GM18873 (cell line): ENCODE results near the gene CRISPLD2.
"Not testable (repeated sequence)": the region's sequence is repeated elsewhere in the genome, so short reads cannot be mapped to it uniquely, and the experiment has no call there.

Source experiments
- ATAC-seq: cut with Tn5 transposase; IDR thresholded peaks from one replicate; pipeline ENCODE4 v1.9.1; 2021; ENCODE audit warnings: mild to moderate bottlenecking, moderate library complexity, moderate number of reproducible peaks; ENCODE audit not compliant: unreplicated experiment, low FRiP score

The CRISPLD2 gene

DNA sequence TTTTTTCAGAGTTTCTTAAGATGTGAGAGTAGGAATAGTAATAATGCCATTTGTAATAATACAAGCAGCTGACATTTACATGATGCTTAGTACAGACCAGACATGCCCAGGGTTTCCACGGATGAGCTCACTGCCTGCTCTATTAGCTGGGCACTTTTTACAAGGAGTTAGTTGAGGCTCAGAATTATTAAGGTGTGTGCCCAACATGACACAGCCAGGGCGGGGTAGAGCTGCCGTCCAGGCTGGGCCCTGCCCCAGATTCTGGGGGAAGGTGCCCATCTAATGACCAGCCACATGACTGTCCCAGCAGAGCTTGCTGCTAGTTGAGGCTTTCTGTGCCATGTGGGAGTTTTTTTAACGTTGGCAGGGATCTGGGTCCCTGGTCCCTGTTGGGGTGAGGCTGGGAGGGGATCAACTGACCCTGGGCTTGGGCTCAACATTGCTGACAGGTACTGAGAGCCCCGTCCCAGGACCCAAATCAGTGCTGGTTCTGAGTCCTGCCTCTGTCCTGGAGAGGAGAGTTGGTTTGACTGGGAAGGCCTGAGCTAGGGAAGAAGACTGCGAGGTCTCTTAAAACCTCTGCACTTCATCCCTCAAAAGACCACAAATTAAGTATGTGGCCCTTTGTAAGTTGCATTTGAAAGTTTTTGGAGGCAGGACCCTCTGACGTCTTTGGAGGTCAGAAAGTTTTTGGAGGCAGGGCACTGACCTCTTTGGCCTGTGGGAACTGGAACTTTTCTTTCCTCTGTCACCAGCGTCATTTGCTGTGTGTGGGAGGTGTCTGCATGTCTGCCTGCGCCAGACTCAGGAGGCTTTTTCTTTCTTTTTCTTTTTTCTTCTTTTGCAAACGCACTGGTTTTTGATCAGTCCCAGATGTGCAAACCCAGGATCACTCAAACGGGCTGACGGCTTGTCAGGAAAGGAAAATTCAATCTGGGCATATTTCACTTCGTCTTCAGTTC is 2.2 kb downstream of the CRISPLD2 start:
- ATAC-seq = no peak

DNA sequence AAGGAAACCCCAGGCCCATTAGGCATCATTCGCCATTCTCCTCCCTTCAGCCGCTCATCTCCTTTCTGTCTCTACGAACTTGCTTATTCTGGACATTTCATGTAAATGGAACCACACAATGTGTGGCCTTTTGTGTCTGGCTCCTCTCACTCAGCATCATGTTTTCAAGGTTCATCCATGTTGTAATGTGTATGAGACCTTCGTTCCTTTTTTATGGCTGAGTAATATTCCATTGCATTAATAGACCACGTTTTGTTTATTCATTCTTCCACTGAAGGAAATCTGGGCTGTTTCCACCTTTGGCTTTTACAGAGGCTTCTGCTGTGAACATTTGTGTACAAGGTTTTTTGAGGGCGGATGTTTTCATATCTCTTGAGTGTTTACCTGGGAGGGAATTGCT is 3.2 kb downstream of the CRISPLD2 start:
- ATAC-seq = no peak

DNA sequence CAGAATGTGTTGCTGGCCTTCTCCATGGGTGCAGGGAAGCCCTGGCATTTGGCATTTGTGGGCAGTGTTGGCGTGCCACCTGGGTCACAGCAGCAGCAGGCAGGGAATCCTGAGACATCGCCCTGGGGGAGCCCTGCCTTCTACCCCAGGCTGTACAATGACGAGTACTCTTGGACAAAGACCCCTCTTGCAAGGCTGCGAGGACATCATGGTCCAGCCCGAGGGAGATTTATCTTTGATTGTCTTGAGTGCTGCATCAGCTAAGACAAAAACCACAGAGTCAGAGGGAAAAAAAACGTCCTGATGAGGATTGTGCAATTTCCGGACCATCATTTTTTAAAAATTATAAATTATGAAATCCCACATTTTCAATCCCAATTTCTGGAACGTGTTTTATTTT is 3.7 kb downstream of the CRISPLD2 start:
- ATAC-seq = no peak

DNA sequence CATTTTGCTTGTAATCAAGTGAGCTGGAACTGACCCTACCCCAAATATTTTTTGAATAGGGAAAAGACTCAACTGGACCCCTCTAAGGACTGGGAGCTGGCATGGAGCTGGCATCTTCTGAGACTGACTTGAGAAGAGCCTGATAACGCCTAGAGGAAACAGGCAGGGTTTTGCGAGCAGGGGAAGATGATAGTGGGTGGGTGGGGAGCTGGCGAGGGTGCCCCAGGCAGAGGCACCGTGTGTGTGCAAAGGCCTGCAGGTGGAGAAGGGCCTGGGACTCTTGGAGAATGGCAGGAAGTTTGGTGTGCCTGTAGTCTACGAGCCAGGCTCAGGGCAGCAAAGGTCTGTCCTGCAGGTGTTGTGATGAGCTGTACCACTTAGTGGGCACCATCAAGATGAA is 4.1 kb downstream of the CRISPLD2 start:
- no peak for ATAC-seq

DNA sequence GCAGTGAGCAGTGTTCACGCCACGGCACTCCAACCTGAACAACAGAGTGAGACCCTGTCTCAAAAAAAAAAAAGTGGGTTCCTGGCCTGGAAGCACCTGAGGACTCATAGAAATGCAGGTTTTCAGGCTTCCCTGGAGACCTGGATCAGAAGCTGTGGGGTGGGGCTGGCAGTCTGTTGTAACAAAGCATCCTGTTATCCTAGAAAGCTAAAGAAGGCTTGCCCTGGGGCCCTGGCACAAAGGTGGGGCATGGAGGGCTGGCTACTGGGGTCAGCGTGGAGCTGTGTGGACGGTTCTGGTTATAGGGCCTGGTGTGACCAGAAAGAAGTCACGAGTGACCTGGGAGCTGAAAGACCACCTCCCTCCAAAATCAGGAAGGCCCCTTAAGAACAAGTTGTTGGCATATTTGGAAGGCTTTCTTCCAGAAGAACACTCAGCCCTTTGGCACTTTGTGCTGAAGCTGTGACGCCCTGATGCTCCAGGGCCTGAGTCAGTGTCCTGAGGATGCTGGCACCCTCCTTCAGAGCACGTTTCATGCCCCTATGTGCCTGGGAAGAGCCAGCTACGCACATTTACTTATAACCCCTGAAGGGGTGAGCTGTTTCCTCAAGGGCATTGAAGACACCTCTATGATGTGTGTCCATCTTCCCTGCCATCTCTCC is 6.2 kb downstream of the CRISPLD2 start:
- no peak for ATAC-seq

DNA sequence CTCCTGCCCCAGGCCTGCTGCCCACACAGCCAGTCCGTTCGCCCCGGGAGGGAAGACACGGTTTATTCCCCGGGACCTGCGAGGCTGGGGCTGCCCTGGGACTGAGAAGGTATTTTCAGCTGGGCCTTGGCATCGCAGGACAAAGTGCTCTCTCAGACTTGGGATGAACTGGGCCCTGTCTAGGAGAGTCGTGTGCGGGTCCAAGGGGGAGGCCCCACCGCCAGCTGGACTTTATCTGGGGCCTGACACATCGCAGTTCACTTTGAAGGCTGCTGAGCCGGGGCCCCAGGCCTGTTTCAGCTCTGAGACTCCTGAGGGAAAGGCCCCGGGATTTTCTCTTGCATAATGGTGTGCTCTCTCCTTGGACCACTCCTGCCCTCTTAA is 6.8 kb downstream of the CRISPLD2 start:
- ATAC-seq = no peak

DNA sequence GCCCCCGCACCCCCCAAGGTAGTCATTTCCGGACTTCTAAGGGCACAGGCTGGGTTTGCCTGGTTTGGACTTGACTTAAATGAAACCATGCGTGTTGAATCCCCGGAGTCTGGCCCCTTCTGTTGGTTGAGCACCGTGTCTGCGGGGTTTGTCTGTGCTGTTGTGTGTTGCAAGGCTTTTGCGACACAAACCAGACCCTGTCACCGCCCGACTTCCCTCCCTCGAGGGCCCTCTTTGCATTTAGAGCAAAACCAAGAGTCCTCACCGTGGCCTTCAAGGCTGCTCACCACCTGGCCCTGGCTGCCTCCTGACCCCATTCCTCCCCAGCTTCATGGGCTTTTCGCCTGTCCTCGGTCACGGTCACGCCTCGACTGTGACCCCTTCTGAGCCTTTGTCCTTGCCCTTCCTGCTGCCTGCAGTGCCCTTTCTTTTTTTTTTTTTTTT is 7.4 kb downstream of the CRISPLD2 start:
- ATAC-seq = no peak

DNA sequence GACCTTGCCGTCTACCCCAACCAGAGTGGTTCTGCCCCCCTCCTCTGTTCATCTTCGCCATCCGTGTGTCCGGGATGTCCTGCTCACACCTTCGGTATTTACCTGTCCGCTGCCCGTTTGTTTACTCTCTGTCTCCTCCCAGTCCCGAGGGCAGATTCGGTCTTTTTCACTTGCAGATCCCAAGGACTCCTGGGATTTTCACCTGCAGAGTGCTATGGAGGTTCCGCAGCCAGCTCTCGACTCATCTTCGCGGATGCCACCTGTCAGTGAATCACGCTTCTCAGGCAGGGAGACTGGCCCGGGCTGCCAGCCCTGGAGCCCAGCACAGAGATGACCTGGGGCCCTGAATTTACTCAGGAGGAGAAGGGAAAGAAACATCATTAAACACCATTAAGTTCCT is 8.1 kb downstream of the CRISPLD2 start:
- ATAC-seq = no peak

DNA sequence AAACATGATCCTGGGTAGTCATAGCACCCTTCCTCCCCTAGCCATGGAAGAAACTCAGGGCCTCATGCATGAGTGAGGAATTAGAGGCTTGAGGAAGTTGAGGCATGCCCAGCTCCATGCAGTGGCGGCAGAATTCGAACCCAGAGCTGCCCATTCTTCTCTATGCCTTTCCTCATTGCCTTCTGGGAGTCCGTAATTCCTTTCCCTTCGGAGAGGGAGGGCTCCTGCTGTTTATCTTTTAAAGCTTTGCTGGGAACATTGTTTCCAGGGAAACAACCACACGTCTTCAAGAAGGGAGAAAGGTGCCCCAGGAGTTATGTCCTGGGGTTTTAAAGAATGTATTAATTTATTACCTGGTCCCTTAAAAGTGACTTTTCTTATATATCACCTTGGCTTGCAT is 8.5 kb downstream of the CRISPLD2 start:
- ATAC-seq = no peak

DNA sequence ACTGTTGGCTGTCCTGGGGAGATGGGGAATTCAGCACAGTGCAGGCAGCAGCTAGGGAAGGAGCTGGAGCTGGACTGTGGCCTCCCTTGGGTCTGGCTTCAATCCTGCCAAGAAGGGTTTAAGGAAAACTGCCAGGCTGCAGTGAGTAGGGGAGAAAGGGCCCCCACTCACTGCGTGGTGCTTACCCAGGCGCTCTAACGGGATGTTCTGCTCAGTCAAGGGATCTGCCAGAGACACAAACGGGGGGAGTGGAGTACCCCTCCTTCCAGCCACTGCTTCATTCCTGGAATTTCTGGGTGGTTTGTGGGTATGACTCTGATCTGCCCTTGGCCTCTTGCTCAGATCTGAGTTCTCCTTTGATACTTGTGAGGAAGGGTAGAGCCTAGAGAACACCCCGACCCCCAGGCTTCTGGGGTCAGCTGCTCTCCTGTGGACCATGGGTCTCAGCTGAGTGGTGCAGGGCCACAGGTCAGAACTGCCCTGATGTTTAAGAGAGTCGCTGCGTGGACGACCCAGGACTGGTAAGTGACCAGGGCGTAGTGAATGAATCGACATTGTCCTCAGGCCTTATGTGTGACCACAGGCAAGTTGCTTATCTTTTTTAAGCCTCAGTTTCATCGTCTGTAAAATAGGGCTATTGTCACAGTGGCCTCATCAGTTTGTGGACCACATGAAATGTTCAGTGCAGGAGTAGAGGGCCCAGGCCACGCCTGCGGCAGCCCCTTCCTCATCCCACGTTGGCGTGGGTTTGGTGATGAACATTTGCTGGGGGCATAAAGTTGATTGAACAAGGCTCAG is 9.6 kb downstream of the CRISPLD2 start:
- ATAC-seq = no peak

DNA sequence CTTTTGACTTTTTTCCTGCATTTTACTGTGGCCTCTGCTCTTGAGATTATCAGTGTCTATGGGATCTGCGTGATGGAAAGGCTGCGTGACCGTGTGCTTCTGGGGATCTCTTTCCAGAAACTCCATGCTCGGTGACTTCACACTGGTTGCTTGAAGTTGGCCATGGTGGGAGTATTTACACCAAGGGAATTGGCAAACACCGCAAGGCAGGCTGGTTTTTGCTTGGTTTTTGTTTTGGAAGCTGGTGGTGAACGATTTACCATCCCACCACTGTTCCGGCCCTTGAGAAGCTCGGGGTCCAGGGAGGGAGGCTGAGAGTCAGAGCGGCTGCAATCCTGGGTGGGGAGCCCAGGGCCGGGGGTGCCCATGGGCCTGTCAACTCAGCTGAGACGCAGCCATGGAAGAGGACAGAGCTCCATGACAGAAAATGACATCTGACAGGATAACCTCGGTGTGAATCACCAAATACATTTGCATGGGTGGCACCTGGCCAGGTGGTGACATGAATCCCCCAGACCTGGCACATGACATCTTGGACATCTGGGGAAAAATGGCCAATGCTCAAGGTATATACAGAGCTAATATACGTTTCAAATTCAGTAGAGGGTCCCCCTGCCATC is 11.1 kb downstream of the CRISPLD2 start:
- ATAC-seq = no peak

DNA sequence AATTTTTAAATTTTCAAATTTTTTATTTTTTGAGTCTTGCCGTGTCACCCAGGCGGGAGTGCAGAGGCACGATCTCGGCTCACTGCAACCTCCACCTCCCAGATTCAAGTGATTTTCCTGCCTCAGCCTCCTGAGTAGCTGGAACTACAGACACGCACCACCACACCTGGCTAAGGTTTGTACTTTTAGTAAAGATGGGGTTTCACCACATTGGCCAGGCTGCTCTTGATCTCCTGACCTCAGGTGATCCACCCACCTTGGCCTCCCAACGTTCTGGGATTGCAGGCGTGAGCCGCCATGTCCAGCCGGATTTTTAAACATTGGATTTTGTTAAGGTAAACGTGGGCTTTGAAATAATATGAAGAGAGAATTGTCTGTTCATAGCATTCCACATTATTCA is 11.9 kb downstream of the CRISPLD2 start:
- ATAC-seq = not testable (repeated sequence)

DNA sequence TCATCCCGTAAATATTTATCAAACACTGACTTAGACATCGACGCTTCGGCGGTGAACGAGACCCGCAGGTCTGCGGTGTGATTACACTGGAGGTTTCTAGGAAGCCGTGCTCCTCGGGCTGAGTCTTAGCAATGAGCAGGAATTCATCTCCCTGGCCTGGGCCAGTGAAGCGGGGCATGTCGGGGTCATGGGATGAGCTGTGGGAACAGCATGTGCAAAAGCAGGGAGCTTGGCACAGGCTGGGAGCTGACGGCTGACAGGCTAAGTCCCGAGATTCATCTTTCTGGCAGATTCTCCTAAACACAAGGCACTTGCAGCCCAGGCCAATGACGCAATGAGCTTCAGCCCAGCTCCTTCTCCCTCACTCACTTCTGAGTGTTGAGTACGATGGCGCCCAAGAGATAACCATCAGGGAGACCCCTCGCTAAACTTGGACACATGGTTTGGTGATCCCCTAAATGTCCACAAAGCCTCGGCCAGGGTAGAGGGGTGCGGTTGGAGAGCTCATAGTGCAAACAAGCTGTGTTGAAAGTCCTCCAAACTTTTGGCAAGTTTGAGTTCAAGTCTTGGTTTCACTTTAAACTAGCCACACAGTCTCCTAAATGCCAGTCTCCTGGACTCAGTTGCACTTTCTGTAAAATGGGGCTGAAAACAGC is 12.8 kb downstream of the CRISPLD2 start:
- no peak for ATAC-seq

DNA sequence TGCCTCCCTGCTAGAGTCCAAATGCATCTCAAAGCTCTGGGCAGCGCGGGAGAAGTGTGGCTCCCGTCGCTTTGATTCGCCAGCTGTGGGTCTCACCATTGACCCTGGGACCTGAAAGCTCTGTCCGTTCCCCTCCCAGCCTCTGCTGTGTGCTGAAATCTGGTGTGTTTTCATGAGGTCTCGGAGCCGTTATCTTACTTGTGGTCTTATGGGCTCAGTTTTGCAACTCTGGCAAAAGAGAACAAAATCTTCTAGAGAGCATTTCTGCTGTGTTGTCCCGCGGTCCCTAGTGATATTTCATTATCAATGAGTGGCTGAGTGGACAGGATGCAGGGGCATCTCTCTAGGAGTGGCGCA is 13.3 kb downstream of the CRISPLD2 start:
- no peak for ATAC-seq

DNA sequence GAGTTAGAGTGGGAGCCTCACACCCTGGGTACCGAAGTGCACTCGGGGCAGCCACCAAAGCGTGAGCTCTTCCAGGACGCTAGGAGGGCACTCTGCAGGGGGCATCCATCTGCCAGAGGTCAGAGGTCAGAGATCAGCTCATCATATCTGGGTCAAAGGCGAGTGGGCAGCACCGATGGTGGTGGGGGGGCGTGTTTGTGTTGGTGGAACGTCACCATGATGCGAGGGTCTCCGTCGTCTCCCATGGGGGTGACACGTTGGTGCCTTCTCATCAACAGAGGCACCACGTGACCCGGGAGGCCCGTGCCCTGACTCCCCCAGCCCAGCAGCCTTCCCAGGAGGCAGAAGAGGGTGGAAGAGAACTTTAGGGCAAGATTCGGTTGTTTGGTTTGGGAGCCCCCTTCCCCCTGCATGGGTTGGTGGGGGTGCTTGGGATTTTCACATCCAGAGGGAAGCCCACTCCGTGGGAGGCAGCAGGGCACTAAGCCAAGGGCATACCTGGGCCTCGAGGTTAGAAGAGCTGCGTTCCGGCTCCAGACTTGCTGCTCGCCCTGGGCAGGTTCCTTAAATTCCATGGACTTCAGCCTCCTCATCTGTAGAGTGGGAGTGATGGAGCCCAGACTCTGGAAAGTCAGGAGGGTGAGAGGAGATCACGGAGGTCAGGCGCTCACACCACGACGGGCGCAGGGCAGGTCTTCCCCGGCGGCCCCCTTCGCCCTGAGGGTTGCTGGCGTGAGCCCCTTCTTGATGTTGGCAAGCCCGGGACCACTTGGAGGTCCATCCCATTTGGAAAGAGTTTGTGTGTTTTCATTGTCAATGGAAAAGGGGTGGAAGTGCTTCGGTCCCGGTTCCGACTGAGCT is 14.0 kb downstream of the CRISPLD2 start:
- no peak for ATAC-seq

DNA sequence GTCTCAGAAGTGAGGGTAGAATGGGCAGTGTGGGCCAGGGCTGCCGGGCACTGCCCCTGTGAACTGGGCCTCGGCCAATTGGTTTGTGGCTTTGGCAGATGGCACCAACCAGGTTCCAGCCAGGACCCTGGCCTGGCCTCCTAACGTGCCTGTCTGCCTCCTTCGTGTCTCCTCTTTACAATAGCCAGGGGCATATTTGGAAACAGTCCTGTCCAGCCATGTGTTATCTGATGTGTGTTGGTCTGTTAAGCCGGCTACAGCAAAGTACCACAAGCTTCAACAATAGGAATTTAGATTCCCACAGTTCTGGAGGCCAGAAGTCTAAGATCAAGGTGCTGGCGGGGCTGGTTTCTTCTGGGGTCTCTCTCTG is 14.6 kb downstream of the CRISPLD2 start:
- ATAC-seq = no peak

DNA sequence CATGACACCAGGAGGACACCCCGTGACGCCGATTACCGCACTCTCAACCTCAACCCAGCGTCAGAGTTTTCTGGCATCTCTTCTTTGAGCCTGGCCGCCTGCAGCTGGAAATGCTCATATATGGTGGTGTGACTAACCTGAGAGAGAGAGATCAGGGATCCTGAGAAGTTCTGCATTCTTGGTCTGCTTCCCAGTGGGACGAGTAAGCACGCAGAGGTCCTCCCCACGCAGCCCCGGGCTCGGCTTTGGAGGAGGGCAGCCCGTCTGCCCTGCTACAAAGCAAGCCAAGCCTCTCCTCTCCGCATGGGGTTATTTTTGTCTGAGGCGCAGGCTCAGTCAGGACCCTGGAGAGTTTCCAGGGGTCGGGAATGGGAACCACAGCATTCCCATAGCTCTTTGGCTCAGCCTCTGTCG is 16.5 kb downstream of the CRISPLD2 start:
- no peak for ATAC-seq

DNA sequence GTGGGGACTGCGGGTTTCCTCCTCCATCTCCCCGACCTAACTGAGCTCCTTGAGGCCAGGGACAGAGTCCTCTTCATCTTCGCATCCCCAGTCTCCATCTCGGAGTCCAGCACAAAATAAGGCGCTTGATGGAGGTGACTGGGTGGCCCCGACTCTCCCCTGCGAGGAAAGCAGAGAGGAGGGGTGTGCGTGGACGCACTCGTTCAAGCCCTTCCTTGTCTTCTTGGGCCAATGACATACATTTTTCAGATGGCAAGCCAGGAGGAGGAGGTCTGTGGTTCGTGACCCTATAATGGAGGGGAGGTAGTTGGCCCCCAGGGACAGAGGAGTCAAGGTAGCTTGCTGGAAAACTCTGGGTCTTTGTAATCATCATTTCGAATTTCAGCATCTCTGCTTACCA is 17.2 kb downstream of the CRISPLD2 start:
- no peak for ATAC-seq

DNA sequence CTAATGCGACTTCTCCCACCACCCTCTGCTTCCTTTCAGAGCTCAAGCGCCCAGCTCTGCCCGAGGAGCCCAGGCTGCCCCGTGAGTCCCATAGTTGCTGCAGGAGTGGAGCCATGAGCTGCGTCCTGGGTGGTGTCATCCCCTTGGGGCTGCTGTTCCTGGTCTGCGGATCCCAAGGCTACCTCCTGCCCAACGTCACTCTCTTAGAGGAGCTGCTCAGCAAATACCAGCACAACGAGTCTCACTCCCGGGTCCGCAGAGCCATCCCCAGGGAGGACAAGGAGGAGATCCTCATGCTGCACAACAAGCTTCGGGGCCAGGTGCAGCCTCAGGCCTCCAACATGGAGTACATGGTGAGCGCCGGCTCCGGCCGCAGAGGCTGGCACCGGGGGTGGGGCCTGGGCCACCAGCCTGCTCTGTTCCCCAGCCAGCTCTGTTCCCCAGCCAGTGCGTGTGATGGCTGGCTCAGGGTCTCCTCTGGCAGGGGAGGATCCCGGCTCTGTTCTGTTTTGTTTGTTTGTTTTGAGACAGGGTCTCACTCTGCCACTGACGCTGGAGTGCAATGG is 18.7 kb downstream of the CRISPLD2 start:
- no peak for ATAC-seq
